Omental fat pad (tissue), 4 donors: ENCODE measurements around the gene AIFM3. TPM values are rescaled to one million over a fixed set of nuclear protein-coding genes. Genes with fewer than 3 reads are reported as not detected.
"Not testable (repeated sequence)": the region's sequence is repeated elsewhere in the genome, so short reads cannot be mapped to it uniquely, and the experiment has no call there.

Experiments
- ATAC-seq: fragments of 150-250 bp; one replicate; pipeline ENCODE4 v1.9.1; 2016; ENCODE audit warnings: mild to moderate bottlenecking, moderate library complexity; ENCODE audit not compliant: low FRiP score
- DNase-seq: peaks from one replicate; pipeline ENCODE4 v3.0.0-alpha.2; 2019; ENCODE audit warnings: low spot score
- total RNA-seq, 4 donors: library from RNA; depleted of rRNA; stranded (reverse); fragments of >200 nt; gene quantifications; one replicate each; pipeline ENCODE4 v1.1.0, GENCODE V29; 2016
- TF ChIP-seq, protein P1 (sequence below), 3 donors: fragments of 450-650 bp; IDR thresholded peaks; one replicate each; pipeline ENCODE4 v1.5.1; 2016 to 2017; ENCODE audit warnings: antibody characterized with exemption in 3 of 3, mild to moderate bottlenecking in 3 of 3, moderate library complexity in 2 of 3

The AIFM3 gene
- total RNA-seq, 4 donors from 2014 or later: 1.0 to 2.6 (median 2.0) TPM

- DNase-seq: no peak
- TF ChIP-seq, protein P1, sequence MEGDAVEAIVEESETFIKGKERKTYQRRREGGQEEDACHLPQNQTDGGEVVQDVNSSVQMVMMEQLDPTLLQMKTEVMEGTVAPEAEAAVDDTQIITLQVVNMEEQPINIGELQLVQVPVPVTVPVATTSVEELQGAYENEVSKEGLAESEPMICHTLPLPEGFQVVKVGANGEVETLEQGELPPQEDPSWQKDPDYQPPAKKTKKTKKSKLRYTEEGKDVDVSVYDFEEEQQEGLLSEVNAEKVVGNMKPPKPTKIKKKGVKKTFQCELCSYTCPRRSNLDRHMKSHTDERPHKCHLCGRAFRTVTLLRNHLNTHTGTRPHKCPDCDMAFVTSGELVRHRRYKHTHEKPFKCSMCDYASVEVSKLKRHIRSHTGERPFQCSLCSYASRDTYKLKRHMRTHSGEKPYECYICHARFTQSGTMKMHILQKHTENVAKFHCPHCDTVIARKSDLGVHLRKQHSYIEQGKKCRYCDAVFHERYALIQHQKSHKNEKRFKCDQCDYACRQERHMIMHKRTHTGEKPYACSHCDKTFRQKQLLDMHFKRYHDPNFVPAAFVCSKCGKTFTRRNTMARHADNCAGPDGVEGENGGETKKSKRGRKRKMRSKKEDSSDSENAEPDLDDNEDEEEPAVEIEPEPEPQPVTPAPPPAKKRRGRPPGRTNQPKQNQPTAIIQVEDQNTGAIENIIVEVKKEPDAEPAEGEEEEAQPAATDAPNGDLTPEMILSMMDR (IDR thresholded peaks at IDR 0.05): no peak
- ATAC-seq: no peak
These were observed 29.8 kb upstream of the AIFM3 start for GRCh38 chr22:20937031-20937793.

- DNase-seq: no peak
- no peak for ATAC-seq
- TF ChIP-seq, protein P1 (IDR thresholded peaks at IDR 0.05): no peak
These were observed 29.0 kb upstream of the AIFM3 start for GRCh38 chr22:20937794-20938671.

DNA sequence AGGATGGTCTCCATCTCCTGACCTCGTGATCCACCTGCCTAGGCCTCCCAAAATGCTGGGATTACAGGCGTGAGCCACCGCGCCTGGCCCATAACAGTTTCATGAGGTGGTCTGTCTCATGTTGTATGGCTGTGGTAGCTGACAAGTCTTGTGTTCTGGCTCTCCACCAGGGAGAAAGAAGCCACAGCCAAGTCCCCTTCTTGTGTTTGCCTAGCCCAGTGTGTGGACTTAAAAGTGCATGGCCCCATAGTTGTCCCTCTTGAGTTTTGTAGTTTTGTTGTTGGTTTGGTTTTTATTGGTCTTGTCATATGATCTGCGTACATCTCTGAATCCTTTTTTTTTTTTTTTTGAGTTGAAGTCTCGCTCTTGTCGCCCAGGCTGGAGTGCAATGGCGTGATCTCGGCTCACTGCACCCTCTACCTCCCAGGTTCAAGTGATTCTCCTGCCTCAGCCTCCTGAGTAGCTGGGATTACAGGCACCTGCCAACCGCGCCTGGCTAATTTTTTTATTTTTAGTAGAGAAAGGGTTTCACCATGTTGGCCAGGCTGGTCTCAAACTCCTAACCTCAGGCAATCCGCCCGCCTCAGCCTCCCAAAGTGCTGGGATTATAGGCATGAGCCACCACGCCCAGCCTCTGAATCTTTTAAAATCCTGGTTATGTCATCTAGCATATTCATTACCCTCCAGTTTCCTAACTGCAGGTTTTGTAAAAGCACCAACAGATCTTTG, 27.4 kb upstream of the AIFM3 start:
- not testable (repeated sequence) for DNase-seq, ATAC-seq

DNA sequence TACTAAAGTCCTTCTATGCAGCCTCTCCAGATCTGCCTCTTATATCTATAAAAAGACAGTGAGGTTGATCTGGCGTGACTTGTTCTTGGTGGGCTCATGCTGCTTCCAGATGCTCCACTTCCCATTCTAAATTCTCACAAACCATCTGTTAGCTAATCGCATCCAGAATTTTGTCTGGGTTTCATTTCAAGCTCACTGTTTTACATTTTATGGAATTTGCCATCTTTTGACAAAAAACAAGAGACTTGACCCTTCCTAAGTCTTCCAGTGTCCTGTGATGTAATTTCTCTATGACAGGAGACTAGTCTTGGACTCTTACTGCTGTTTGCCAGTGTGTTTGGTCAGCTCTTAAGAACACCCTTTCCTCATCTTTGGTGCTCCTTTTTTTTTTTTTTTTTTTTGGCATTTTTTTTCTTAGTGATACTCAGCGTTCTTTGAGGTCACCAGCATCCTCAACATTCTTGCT, 26.8 kb upstream of the AIFM3 start:
- DNase-seq: no peak
- TF ChIP-seq, protein P1 (IDR thresholded peaks at IDR 0.05): no peak
- ATAC-seq: no peak

GRCh38 chr22:20940904-20941385, 26.1 kb upstream of the AIFM3 start:
- DNase-seq: no peak
- TF ChIP-seq, protein P1 (IDR thresholded peaks at IDR 0.05): no peak
- no peak for ATAC-seq

DNA sequence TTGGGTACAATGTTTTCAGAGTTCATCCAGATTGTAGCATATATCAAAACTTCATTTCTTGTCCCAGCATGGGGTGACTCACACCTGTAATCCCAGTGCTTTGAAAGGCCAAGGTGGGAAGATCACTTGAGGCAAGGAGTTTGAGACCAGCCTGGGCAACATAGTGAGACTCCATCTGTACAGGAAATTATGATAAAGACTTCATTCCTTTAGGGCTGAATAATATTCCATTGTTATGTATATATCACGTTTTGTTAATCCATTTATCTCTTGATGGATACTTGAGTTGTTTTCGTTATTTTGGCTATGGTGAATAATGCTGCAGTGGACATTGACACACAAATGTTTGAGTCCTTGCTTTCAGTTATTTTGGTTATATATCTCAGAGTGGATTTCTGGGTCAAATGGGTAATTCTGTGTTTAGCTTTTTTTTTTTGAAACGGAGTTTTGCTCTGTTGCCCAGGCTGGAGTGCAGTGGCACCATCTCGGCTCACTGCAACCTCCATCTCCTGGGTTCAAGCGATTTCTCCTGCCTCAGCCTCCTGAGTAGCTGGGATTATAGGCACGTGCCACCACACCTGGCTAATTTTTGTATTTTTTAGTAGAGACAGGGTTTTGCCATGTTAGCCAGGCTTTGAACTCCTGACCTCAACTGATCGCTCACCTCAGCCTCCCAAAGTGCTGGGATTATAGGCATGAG, 24.7 kb upstream of the AIFM3 start:
- not testable (repeated sequence) for ATAC-seq, DNase-seq

DNA sequence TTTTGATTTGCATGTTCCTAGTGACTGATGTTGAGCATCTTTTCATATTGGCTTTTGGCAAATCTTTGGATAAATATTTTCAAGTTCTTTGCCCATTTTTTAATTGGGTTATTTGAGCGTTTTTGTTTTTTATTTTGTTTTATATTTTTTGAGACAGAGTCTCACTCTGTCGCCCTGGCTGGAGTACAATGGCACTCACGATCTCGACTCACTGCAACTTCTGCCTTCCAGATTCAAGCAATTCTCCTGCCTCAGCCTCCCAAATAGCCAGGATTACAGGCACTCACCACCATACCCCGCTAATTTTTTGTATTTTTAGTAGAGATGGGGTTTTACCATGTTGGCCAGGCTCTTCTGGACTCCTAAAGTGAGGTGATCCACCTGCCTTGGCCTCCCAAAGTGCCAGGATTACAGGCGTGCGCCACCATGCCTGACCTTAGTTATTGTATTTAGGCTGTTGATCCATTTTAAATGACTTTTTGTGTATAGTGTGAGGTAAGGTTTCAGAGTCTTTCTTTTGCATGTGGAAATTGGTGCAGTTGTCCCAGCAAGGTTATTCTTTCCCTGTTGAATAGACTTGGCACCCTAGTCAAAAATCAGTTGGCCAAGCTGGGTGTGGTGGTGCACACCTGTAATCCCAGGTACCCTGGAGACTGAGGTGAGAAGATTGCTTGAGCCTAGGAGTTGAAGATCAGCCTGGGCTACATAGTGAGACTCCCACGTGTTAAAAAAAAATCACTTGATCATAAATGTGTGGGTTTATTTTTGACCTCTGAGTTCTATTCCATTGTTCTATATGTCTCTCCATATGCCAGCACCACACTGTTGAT, 23.7 kb upstream of the AIFM3 start:
- TF ChIP-seq, protein P1 (IDR thresholded peaks at IDR 0.05): no peak
- DNase-seq (no peak), ATAC-seq (no peak)
